PFSK-1 (cell line): ENCODE measurements around the gene HOXA4.

Experiments
- FOXP2 ChIP-seq: optimal IDR thresholded peaks from 2 replicates; pipeline ENCODE3; 2011; ENCODE audit warnings: borderline replicate concordance, control low read depth, inconsistent platforms; ENCODE audit not compliant: insufficient read depth; ENCODE audit errors: extremely low read length, extremely low read depth
- POLR2AphosphoS5 ChIP-seq: IDR thresholded peaks from 2 replicates; pipeline ENCODE4 v1.6.1; 2012; ENCODE audit warnings: low read depth, mild to moderate bottlenecking, control low read depth, low read length, moderate library complexity
- REST ChIP-seq, 2 experiments: IDR thresholded peaks; 2 replicates each; pipeline versions ENCODE4 v1.6.1 to v1.8.0; 2011 to 2012; ENCODE audit warnings: low read depth in 2 of 2, low read length in 2 of 2, control low read depth in 1 of 2, inconsistent platforms in 1 of 2, mild to moderate bottlenecking in 1 of 2, moderate library complexity in 1 of 2; ENCODE audit not compliant: insufficient read depth in 1 of 2
- SIN3A ChIP-seq: IDR thresholded peaks from 2 replicates; pipeline ENCODE4 v1.6.1; 2012; ENCODE audit warnings: mild to moderate bottlenecking, low read length, moderate library complexity, borderline replicate concordance; ENCODE audit not compliant: insufficient read depth
- TAF1 ChIP-seq: IDR thresholded peaks from 2 replicates; pipeline ENCODE4 v1.6.1; 2012; ENCODE audit warnings: low read length, control low read depth, borderline replicate concordance; ENCODE audit not compliant: insufficient read depth

HOXA4 gene

GRCh38 chr7:27095050-27095896 is 35.3 kb downstream of the HOXA4 start:
- TF ChIP-seq REST (IDR thresholded peaks at IDR 0.05; ENCODE audit: insufficient read depth in 1 of 2, low read depth in 2 of 2, low read length in 2 of 2) (no peak), POLR2AphosphoS5 (no peak), SIN3A (no peak), FOXP2 (no peak), TAF1 (no peak)

- no peak for TF ChIP-seq SIN3A
Measured at GRCh38 chr7:27094304-27095049, 36.1 kb downstream of the HOXA4 start.

- no peak for TF ChIP-seq POLR2AphosphoS5
- TF ChIP-seq REST (IDR thresholded peaks at IDR 0.05; ENCODE audit: insufficient read depth in 1 of 2, low read depth in 2 of 2, low read length in 2 of 2): no peak
- TF ChIP-seq SIN3A: no peak
- TF ChIP-seq FOXP2: no peak
- TF ChIP-seq TAF1: no peak
Measured at GRCh38 chr7:27093184-27093895, 37.2 kb downstream of the HOXA4 start.

- no peak for TF ChIP-seq FOXP2
- TF ChIP-seq SIN3A: no peak
- no peak for TF ChIP-seq REST (IDR thresholded peaks at IDR 0.05; ENCODE audit: insufficient read depth in 1 of 2, low read depth in 2 of 2, low read length in 2 of 2)
- TF ChIP-seq POLR2AphosphoS5: no peak
- TF ChIP-seq TAF1: no peak
Measured at GRCh38 chr7:27092819-27093110, 37.8 kb downstream of the HOXA4 start.

- TF ChIP-seq POLR2AphosphoS5 (no peak), TAF1 (no peak), REST (IDR thresholded peaks at IDR 0.05; ENCODE audit: insufficient read depth in 1 of 2, low read depth in 2 of 2, low read length in 2 of 2) (no peak), SIN3A (no peak), FOXP2 (no peak)
Measured at GRCh38 chr7:27091941-27092818, 38.4 kb downstream of the HOXA4 start.
